SK-N-MC (cell line): ENCODE results near the gene SLC35F4.

Experiments used
- DNase-seq: peaks from one replicate; pipeline ENCODE4 v3.0.0-alpha.2; 2011; ENCODE audit warnings: low read depth, low spot score
- H3K27ac ChIP-seq: fragments of 200-600 bp; sonication (generic); 2 replicates; pipeline ENCODE4 v1.5.1; 2016; ENCODE audit warnings: mixed run types
- H3K36me3 ChIP-seq: fragments of 200-600 bp; sonication (generic); 2 replicates; pipeline ENCODE4 v1.6.1; 2017; ENCODE audit warnings: antibody characterized with exemption, low read length, mixed read lengths; ENCODE audit not compliant: insufficient read depth
- H3K4me3 ChIP-seq: fragments of 200-600 bp; sonication (generic); 2 replicates; pipeline ENCODE4 v1.5.1; 2016
- H3K9ac ChIP-seq: fragments of 200-600 bp; sonication (generic); 2 replicates; pipeline ENCODE4 v1.8.0; 2017; ENCODE audit warnings: mixed run types, mixed read lengths; ENCODE audit not compliant: insufficient read length
- H3K9me3 ChIP-seq: fragments of 200-600 bp; sonication (generic); 2 replicates; pipeline ENCODE4 v1.6.1; 2017; ENCODE audit warnings: low read depth, mild to moderate bottlenecking, antibody characterized with exemption, low read length, moderate library complexity, mixed read lengths
- EZH2 ChIP-seq: fragments of 200-600 bp; sonication (generic); IDR thresholded peaks from one replicate; pipeline ENCODE4 v1.6.1; 2017; ENCODE audit warnings: antibody characterized with exemption
- FOXP2 ChIP-seq: optimal IDR thresholded peaks from 2 replicates; pipeline ENCODE3; 2011; ENCODE audit warnings: mild to moderate bottlenecking, moderate library complexity; ENCODE audit not compliant: insufficient read depth; ENCODE audit errors: extremely low read length, control extremely low read depth
- POLR2AphosphoS5 ChIP-seq: IDR thresholded peaks from 2 replicates; pipeline ENCODE4 v1.6.1; 2012; ENCODE audit warnings: mild to moderate bottlenecking, low read depth, low read length, borderline replicate concordance

Gene SLC35F4

DNA sequence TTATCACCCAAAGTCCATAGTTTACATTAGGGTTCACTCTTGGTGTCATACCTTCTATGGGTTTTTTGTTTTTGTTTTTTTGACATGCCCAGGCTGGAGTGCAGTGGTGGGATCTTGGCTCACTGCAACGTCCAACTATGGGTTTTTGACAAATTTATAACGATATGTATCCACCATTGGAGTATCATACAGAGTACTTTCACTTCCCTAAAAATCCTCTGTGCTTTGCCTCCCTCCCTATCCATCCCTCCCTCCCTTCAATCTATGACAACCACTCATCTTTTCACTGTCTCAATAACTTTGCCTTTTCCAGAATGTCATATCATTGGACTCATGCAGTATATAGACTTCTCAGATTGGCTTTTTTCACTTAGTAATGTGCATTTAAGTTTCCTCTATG lies 233.2 kb downstream of the SLC35F4 start:
- TF ChIP-seq POLR2AphosphoS5 (no peak), EZH2 (no peak), FOXP2 (no peak)
- no peaks in the 10 kb centered on the region for H3K9me3 ChIP-seq
- DNase-seq, result no peak
- no peak overlapping the region for H3K9ac ChIP-seq
- H3K4me3 ChIP-seq, result no peak overlapping the region
- no peaks in the 10 kb centered on the region for H3K36me3 ChIP-seq
- no peak overlapping the region for H3K27ac ChIP-seq

- Histone ChIP-seq H3K27ac (no peak overlapping the region), H3K9me3 (no peaks in the 10 kb centered on the region), H3K9ac (no peak overlapping the region), H3K36me3 (no peaks in the 10 kb centered on the region), H3K4me3 (no peak overlapping the region)
- TF ChIP-seq POLR2AphosphoS5 (no peak), EZH2 (no peak), FOXP2 (no peak)
- no peak for DNase-seq
These were observed 248.4 kb downstream of the SLC35F4 start for GRCh38 chr14:57617510-57617909.

GRCh38 chr14:57612946-57613345 lies 252.9 kb downstream of the SLC35F4 start:
- Histone ChIP-seq H3K9me3 (no peaks in the 10 kb centered on the region), H3K4me3 (no peak overlapping the region), H3K36me3 (no peaks in the 10 kb centered on the region), H3K27ac (no peak overlapping the region), H3K9ac (no peak overlapping the region)
- TF ChIP-seq EZH2, result no peak
- no peak for TF ChIP-seq FOXP2
- no peak for TF ChIP-seq POLR2AphosphoS5
- DNase-seq, result no peak

DNA sequence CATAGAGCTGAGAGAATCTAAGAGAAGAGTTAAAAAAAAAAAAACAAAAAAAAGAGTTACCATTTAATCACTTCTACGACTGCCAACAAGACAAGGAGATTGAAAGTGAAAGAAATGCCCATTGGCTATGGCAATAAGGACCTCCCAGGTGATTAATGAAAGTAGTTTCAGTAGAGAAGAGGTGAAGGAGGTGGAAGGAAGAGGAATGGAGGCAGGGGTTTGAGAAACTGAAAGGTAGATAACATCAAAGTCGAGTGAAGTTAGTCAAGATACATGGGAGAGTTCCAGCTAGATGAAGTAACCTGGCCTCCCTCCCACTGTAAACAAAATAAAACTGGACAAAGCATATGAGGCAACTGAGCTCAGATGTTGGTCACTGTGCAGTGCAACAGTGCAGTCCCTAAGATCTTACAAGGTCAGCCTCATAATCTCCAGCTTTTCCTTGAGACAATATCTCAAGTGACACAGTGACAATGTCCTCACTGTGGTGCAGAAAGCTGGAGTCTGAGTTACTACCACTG lies 254.3 kb downstream of the SLC35F4 start:
- Histone ChIP-seq H3K9ac (no peak overlapping the region), H3K4me3 (no peak overlapping the region), H3K9me3 (no peaks in the 10 kb centered on the region), H3K27ac (no peak overlapping the region), H3K36me3 (no peaks in the 10 kb centered on the region)
- TF ChIP-seq POLR2AphosphoS5 (no peak), EZH2 (no peak), FOXP2 (no peak)
- DNase-seq, result no peak

DNA sequence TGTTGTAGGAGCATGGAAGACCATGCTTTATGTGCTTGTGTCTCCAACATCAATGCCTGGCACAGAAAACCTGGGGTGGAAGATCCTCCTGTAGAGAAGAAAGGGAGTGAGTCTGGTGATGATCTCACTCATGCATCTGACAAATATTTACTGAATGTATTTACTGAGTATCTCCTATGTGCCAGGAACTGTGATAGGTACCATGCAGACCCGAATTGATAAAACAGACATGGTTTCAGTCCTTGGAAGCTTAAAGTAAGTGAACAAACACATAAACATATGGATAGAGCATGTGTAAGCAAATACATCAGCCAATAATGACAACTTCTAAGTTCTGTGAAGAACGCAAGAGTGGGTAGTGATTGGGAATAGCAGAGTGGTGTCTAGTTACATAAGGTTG lies 255.3 kb downstream of the SLC35F4 start:
- DNase-seq, result no peak
- Histone ChIP-seq H3K9ac (no peak overlapping the region), H3K4me3 (no peak overlapping the region), H3K36me3 (no peaks in the 10 kb centered on the region), H3K27ac (no peak overlapping the region), H3K9me3 (no peaks in the 10 kb centered on the region)
- no peak for TF ChIP-seq FOXP2
- no peak for TF ChIP-seq POLR2AphosphoS5
- TF ChIP-seq EZH2, result no peak

- Histone ChIP-seq H3K9ac (no peak overlapping the region), H3K4me3 (no peak overlapping the region), H3K36me3 (no peaks in the 10 kb centered on the region), H3K27ac (no peak overlapping the region), H3K9me3 (no peaks in the 10 kb centered on the region)
- DNase-seq, result no peak
- TF ChIP-seq FOXP2 (no peak), POLR2AphosphoS5 (no peak), EZH2 (no peak)
These were observed 256.5 kb downstream of the SLC35F4 start for GRCh38 chr14:57609192-57610075.

DNA sequence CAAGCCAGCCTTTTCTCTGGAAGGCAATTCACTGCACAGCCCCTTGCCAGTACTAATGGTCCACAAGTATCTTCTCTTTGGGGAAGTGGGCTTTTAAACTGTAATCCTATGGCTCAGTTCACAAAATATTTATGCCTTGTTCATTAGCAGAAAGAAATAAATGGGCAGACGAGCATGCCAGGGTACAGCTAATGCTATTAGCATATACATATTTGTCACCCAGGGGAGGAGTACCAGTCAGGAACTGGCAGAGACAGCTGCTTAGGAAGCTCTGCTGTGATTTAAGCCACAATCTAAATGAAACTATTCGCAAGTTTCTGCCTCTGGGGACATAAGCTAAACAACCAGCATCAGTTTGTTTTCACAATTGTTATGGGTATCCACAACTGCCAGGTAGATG lies 258.8 kb downstream of the SLC35F4 start:
- no peak overlapping the region for H3K27ac ChIP-seq
- H3K4me3 ChIP-seq, result no peak overlapping the region
- TF ChIP-seq EZH2, result no peak
- no peak for TF ChIP-seq FOXP2
- TF ChIP-seq POLR2AphosphoS5, result no peak
- no peak overlapping the region for H3K9ac ChIP-seq
- no peaks in the 10 kb centered on the region for H3K36me3 ChIP-seq
- H3K9me3 ChIP-seq, result no peaks in the 10 kb centered on the region
- no peak for DNase-seq

DNA sequence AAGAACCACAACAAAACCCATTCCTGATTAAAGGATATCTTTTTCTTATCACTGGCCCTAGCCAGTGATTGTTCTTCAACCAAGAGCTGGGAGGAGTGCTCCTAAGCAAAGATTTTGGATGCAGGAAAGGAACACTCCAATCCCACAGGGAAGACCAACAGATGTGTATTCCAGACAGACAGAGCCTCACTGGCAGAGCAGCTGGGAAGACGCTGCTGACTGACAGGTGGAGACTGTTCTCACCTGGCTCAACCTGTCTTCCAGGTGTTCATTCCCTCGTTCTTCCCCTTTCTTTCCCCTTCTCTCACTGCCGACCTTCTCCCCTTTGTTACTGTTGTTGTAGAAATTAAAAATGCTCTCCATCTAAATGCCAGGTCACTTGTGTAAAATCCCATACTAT lies 282.5 kb downstream of the SLC35F4 start:
- H3K36me3 ChIP-seq, result no peaks in the 10 kb centered on the region
- TF ChIP-seq POLR2AphosphoS5 (no peak), EZH2 (no peak), FOXP2 (no peak)
- no peaks in the 10 kb centered on the region for H3K9me3 ChIP-seq
- no peak overlapping the region for H3K9ac ChIP-seq
- no peak overlapping the region for H3K4me3 ChIP-seq
- no peak overlapping the region for H3K27ac ChIP-seq
- DNase-seq, result no peak

GRCh38 chr14:57582746-57583145 lies 283.1 kb downstream of the SLC35F4 start:
- Histone ChIP-seq H3K36me3 (no peaks in the 10 kb centered on the region), H3K9me3 (no peaks in the 10 kb centered on the region), H3K4me3 (no peak overlapping the region), H3K27ac (no peak overlapping the region), H3K9ac (no peak overlapping the region)
- DNase-seq, result no peak
- TF ChIP-seq EZH2, result no peak
- TF ChIP-seq FOXP2, result no peak
- no peak for TF ChIP-seq POLR2AphosphoS5
